GM19238 (cell line): ENCODE measurements around the gene CEP135.

Source experiments
- DNase-seq: peaks from one replicate; pipeline ENCODE4 v3.0.0; 2011; ENCODE audit warnings: low spot score; ENCODE audit not compliant: insufficient read length

The CEP135 gene

GRCh38 chr4:56007154-56007553 lies 58.4 kb downstream of the CEP135 start:
- no peak for DNase-seq

GRCh38 chr4:56008206-56008605 lies 59.5 kb downstream of the CEP135 start:
- no peak for DNase-seq

- no peak for DNase-seq
Measured at GRCh38 chr4:56026596-56026995, 77.9 kb downstream of the CEP135 start.

DNA sequence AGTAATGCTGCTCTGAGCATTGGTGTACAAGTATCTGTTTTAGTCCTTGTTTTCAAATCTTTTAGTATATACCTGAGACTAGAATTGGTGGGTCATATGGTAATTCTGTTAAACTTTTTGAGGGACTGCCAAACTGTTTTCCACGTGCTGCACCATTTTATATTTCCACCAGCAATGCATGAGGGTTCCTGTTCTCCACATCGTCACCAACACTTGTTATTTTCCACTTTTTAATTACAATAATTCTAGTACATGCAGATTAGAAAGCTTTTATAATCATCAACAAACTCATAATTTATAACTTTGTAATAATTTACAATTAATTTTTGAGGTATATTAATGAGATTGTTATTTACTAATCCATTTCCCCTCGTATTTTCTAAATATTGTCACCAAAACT lies 79.4 kb downstream of the CEP135 start:
- no peak for DNase-seq

- DNase-seq, result no peak
Measured at GRCh38 chr4:56038487-56039162, 89.9 kb downstream of the CEP135 start.

- DNase-seq, result no peak
Measured at GRCh38 chr4:56040842-56041241, 92.1 kb downstream of the CEP135 start.

- no peak for DNase-seq
Measured at GRCh38 chr4:56042225-56042624, 93.5 kb downstream of the CEP135 start.

- no peak for DNase-seq
Measured at GRCh38 chr4:56048383-56048701, 99.6 kb downstream of the CEP135 start.

DNA sequence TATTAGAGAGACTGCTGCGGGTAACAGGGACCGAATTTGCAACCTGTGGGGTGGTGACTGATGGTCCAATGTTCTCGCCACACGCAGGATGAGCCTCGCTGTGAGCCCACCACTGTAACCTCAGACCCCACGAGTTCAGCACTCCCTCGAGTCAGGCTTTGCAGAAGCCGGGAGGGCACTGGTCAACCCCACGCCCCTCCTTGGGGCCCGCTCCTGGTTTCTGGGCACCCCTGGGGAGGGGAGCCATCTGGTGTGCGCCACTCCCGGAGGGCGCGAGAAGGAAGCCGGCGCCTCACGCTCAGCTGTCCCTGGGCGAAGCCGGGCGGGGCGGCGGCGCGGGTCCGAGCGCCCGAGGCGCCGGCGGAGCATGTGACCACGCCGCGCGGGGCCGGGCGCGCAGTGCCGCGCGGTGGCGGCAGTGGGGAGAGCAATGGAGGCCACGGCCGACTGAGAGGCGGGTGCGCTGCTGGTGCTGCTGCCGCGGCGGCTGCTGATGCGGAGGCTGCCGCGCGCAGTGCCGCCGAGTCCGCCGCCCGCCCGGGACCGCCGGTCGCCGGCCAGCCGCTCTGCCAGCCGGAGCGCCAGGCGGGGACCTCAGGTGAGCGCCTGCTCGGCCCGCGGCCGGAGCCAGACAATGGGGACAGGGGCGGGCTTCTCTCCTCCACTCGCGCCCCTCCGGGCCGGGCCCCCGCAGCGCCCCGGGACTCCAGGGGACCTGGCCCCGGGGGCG lies 100.1 kb downstream of the CEP135 start:
- DNase-seq, result peak; percentile 44

DNA sequence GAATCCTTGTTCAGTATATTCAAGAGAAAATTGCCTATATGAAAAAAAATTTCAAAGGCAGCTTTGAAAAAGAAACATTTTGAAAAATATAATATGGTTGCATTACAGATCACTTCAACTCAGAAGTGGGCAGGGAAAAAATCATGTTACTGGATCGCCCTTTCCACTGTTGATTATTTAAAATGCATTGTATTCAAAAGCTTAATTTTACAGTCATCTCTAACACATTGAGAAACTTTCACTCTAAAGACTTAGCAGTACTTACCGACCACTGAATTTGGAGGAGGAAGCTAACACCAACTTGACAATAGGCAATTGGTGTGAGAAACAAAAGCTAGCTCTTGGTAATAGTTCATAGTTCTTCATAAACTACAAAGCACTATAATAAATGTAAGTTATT lies 101.9 kb downstream of the CEP135 start:
- no peak for DNase-seq

GRCh38 chr4:56051029-56051709 lies 102.4 kb downstream of the CEP135 start:
- DNase-seq, result no peak

DNA sequence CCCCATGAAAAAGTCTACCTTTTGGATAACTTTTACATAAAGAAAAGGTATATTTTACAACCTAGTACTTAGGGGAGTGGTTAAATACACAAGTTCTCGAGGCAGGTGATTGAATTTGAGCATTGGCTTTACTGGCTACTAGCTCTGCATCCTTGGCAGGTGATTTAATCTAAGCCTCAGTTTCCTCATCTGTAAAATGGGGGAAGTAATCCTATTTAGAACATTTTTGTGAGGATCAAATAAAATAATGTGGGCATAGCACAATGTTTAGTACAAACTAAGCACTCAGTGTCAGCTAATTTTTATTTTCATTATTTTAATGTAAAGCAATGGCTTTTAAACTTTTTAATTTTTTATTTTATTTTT lies 102.9 kb downstream of the CEP135 start:
- no peak for DNase-seq

- DNase-seq, result no peak
Measured at GRCh38 chr4:56052481-56052880, 103.7 kb downstream of the CEP135 start.

DNA sequence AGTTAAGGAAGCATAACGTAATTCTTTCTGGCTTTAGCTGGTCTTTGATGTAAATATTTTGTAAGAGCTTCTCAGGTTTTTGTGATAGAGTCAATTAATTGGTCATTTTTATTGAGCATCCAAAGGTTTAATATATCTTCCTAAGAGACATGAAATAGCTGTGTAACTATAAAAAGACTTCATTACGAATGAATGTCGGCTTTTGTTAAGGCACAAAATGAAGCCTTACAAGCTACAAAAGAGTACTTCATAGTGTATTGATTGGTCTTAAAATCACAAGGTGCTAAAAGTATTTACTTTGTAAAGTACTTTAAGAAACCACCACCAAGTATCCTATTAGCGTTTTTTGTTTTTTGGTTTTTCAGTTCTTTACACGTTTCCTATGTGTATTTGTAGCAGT lies 104.2 kb downstream of the CEP135 start:
- DNase-seq, result no peak

GRCh38 chr4:56055027-56055977 lies 106.6 kb downstream of the CEP135 start:
- no peak for DNase-seq

- no peak for DNase-seq
Measured at GRCh38 chr4:56055991-56056390, 107.2 kb downstream of the CEP135 start.

DNA sequence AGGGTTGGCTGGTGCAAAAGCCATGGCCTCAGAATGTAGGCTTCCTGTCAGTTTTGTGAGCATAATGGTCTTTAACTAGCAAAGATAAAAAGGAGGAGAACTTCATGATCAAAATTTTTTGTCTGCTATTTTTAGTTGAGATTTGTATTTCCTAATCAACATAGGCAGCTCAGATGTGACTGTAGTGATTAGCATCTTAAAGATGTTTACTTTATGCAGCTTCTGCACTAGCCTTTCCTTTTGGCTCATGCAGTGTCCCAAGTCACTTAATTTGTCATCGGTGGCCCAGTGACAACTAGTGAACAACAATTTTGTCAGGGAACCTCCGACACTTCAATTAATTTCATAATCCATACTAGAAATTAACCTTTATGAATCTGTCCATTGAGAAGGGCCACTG lies 109.8 kb downstream of the CEP135 start:
- no peak for DNase-seq

GRCh38 chr4:56060036-56060435 lies 111.3 kb downstream of the CEP135 start:
- DNase-seq, result no peak

DNA sequence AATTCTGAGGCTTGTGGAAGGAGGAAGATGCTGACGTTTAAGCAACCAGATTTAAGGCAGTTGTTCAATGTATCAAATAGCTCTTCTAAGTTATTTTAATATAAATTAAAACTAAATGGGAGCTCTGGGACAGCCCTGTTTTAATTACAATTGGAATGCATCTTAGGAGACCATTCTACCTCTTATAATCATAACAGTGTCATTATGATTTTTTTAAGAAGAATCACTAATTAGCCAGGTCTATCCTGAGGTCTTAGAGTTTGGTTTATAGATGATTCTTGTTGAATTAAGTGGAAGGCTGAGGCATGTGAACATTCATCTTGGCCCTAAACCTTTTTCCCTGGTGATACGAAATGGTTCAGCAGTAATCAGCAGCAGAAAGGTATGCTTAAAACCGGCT lies 113.4 kb downstream of the CEP135 start:
- DNase-seq, result no peak

- no peak for DNase-seq
Measured at GRCh38 chr4:56062526-56063145, 113.9 kb downstream of the CEP135 start.

DNA sequence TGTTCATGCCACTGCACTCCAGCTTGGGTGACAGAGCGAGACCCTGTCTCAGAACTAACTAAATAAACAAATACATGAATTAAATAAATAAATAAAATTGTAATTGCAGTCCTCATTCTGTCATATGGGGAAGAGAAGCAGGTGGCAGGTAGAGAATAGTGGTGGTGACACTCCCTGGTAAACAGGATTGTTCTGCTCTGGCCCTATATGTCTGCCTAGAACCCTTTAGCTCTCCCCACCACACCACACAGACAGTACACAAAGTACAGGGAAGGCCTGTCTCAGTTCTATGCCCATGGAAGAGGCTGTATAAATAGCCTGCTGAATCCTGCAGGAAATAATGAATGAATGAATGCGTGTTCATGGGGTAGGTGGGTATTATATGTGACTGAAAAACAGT lies 117.7 kb downstream of the CEP135 start:
- DNase-seq, result no peak
